GM19452 (cell line): ENCODE data around the gene PDGFA.

Experiments used
- ATAC-seq: cut with Tn5 transposase; IDR thresholded peaks from one replicate; pipeline ENCODE4 v1.9.1; 2021; ENCODE audit not compliant: unreplicated experiment

PDGFA gene

GRCh38 chr7:517774-518629 lies 1.6 kb downstream of the PDGFA start:
- no peak for ATAC-seq

- ATAC-seq, result no peak
Observed at GRCh38 chr7:516606-517456, 2.8 kb downstream of the PDGFA start.

GRCh38 chr7:516216-516605 lies 3.4 kb downstream of the PDGFA start:
- no peak for ATAC-seq

- no peak for ATAC-seq
Observed at GRCh38 chr7:515628-516027, 4.0 kb downstream of the PDGFA start.

GRCh38 chr7:514651-515598 lies 4.7 kb downstream of the PDGFA start:
- ATAC-seq, result no peak

- no peak for ATAC-seq
Observed at GRCh38 chr7:514242-514641, 5.4 kb downstream of the PDGFA start.

GRCh38 chr7:513521-514166 lies 6.0 kb downstream of the PDGFA start:
- no peak for ATAC-seq

GRCh38 chr7:512541-513311 lies 6.9 kb downstream of the PDGFA start:
- no peak for ATAC-seq

- no peak for ATAC-seq
Observed at GRCh38 chr7:512146-512510, 7.5 kb downstream of the PDGFA start.

- no peak for ATAC-seq
Observed at GRCh38 chr7:511476-512145, 8.0 kb downstream of the PDGFA start.

- ATAC-seq, result no peak
Observed at GRCh38 chr7:510782-511281, 8.8 kb downstream of the PDGFA start.

GRCh38 chr7:510131-510481 lies 9.5 kb downstream of the PDGFA start:
- no peak for ATAC-seq

- ATAC-seq, result no peak
Observed at GRCh38 chr7:509426-510130, 10.1 kb downstream of the PDGFA start.

- ATAC-seq, result no peak
Observed at GRCh38 chr7:508461-509170, 11.0 kb downstream of the PDGFA start.

- no peak for ATAC-seq
Observed at GRCh38 chr7:507623-508300, 11.9 kb downstream of the PDGFA start.

GRCh38 chr7:506921-507622 lies 12.6 kb downstream of the PDGFA start:
- ATAC-seq, result no peak

- ATAC-seq, result no peak
Observed at GRCh38 chr7:506391-506831, 13.2 kb downstream of the PDGFA start.
